Natural killer cell (primary cell): ENCODE data around the gene KIRREL3. TPM values are rescaled to one million over a fixed set of nuclear protein-coding genes. Genes with fewer than 3 reads are reported as not detected.

Source experiments
- ATAC-seq, 3 donors: fragments of 150-1000 bp in 2 of 3; fragments of 200-7000 bp in 1 of 3; cut with Tn5 transposase; 1 replicate in 1 of 3; 2 replicates in 2 of 3; pipeline ENCODE4 v1.10.0; 2021; ENCODE audit warnings: mild to moderate bottlenecking in 2 of 3, moderate library complexity in 2 of 3
- DNase-seq, 2 donors: peaks; one replicate each; pipeline versions ENCODE4 v3.0.0 to v3.0.0-alpha.2; 2013 to 2021; ENCODE audit warnings: mixed read lengths in 1 of 2
- H3K27ac ChIP-seq: one replicate; pipeline ENCODE4 v1.5.1; 2013; ENCODE audit warnings: mild to moderate bottlenecking, low read length
- H3K27me3 ChIP-seq: one replicate; pipeline ENCODE4 v1.6.1; 2013; ENCODE audit warnings: low read length; ENCODE audit not compliant: control insufficient read depth, insufficient read depth
- H3K36me3 ChIP-seq: one replicate; pipeline ENCODE4 v1.6.1; 2013; ENCODE audit warnings: low read length; ENCODE audit not compliant: control insufficient read depth, insufficient read depth
- H3K4me1 ChIP-seq: one replicate; pipeline ENCODE4 v1.6.1; 2013; ENCODE audit warnings: low read length; ENCODE audit not compliant: control insufficient read depth, insufficient read depth
- H3K4me3 ChIP-seq: one replicate; pipeline ENCODE4 v1.5.1; 2013; ENCODE audit warnings: low read length
- H3K9me3 ChIP-seq: one replicate; pipeline ENCODE4 v1.6.1; 2013; ENCODE audit warnings: low read length; ENCODE audit not compliant: control insufficient read depth, insufficient read depth
- H3K27ac Mint-ChIP-seq, 2 donors: one replicate each; pipeline ENCODE4 v1.8.0; 2022; ENCODE audit warnings: mild to moderate bottlenecking in 2 of 2, mixed read lengths in 2 of 2, moderate library complexity in 1 of 2
- H3K27me3 Mint-ChIP-seq, 2 donors: one replicate each; pipeline ENCODE4 v1.8.0; 2022; ENCODE audit warnings: low read depth in 2 of 2, mixed read lengths in 2 of 2
- H3K36me3 Mint-ChIP-seq: one replicate; pipeline ENCODE4 v1.8.0; 2022; ENCODE audit warnings: mixed read lengths
- H3K4me1 Mint-ChIP-seq, 2 donors: one replicate each; pipeline ENCODE4 v1.8.0; 2022; ENCODE audit warnings: mixed read lengths in 2 of 2
- H3K4me3 Mint-ChIP-seq: one replicate; pipeline ENCODE4 v1.8.0; 2022; ENCODE audit warnings: mild to moderate bottlenecking, moderate library complexity, mixed read lengths
- H3K9me3 Mint-ChIP-seq, 2 donors: one replicate each; pipeline ENCODE4 v1.8.0; 2022; ENCODE audit warnings: mixed read lengths in 2 of 2
- WGBS: methylation state at CpG from one replicate; pipeline ENCODE4 v1.1.7; 2013; ENCODE audit warnings: missing lambda C conversion rate; ENCODE audit not compliant: insufficient coverage; 5-methylcytosine and 5-hydroxymethylcytosine counted together
- intact Hi-C: fragments of 100-400 bp; cut with micrococcal nuclease; formaldehyde crosslinking; loops from one replicate; pipeline ENCODE4 v1.14.2; 2022
- total RNA-seq, 4 donors: library from RNA; stranded (reverse); fragments of 120-200 nt in 1 of 4; gene quantifications; one replicate each; pipeline versions ENCODE4 v1.2.3 to v1.2.4, GENCODE V29; 2013 to 2022
- TF ChIP-seq, protein P1 (sequence below): fragments of 200-600 bp; IDR thresholded peaks from one replicate; pipeline ENCODE4 v1.8.0; 2022; ENCODE audit warnings: antibody characterized with exemption

KIRREL3 gene
- total RNA-seq, 3 donors from 2014 or later (not counting 1 experiment from before 2014, with no cell fraction given) = not detected

DNA sequence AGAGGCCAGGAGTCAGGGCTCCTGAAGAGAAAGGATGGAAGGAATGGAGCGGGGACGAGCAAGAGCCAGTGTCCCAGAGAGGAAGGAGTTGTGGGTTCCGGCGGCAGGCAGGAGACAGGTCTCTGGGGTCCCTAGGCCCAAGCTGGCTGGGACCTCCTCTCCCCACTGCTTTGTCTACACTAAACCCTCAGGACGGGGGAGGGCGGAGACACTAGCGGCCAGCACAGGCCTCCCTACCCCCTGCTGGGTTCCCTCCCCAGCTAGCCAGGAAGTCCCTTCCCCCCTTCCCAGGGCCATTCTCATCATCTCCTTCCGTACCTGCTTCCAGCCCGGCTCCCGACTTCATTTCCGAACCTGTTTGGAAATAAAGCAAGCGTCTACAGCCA lies 565.6 kb downstream of the KIRREL3 start:
- no peak overlapping the region for H3K4me3 Mint-ChIP-seq

DNA sequence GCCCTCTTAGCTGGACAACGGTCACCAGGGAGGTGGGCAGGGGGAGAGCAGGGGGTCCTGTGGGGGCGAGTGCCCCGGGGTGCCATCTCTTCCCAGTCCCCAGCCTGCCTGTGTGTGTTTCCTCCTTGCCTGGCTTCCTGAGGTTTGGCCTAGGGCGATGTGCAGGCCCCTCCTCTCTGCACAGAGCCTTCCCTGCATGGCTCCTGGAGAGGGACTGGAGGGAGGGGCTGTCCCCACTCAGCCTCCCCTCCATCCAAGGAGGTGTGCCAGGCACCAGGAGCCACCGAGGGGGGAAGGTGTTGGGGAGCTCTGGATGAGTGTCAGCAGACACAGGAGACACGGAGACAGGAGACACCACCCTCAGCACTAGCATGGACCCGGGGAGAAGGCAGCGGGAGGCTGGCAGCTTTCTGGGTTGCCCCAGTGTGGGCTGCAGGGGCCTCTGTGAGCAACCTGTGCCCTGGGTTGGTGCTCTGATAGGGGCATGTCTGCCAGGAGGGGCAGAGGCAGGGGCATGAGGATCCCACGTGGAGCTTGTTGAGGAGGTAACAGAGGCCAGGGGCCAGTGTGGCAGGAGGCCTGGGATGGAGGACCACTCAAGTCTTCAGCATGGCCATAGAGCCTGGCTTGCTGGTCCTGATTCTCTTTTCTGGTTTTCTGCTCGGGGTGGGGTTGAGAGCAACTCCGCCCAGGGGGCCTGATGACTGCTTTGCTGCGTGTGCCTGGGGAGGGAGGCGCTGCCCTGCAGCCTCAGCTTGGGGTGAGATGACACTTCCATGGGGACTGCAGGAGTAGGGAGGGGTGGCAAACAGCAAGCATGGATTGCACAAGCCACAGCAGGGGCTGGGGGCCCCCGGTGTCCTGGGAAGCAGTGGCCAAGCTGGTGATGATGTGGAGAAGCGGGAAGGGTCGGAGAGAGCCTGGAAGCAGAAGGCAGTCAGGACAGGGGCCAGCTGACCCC lies 566.3 kb downstream of the KIRREL3 start:
- Mint-ChIP-seq H3K4me3 (no peak overlapping the region), H3K36me3 (no peaks in the 10 kb centered on the region), H3K27me3 (no peaks in the 10 kb centered on the region), H3K27ac (no peak overlapping the region), H3K9me3 (no peaks in the 10 kb centered on the region), H3K4me1 (no peaks in the 10 kb centered on the region)
- 77% methylated on average over 16 of the region's 16 CpGs for WGBS
- no peak for ATAC-seq
- no peak for DNase-seq
- Histone ChIP-seq H3K27me3 (no peaks in the 10 kb centered on the region), H3K4me1 (no peaks in the 10 kb centered on the region), H3K27ac (no peak overlapping the region), H3K4me3 (no peak overlapping the region), H3K9me3 (no peaks in the 10 kb centered on the region), H3K36me3 (no peaks in the 10 kb centered on the region)
- intact Hi-C loops = no loop called here
- TF ChIP-seq, protein P1, sequence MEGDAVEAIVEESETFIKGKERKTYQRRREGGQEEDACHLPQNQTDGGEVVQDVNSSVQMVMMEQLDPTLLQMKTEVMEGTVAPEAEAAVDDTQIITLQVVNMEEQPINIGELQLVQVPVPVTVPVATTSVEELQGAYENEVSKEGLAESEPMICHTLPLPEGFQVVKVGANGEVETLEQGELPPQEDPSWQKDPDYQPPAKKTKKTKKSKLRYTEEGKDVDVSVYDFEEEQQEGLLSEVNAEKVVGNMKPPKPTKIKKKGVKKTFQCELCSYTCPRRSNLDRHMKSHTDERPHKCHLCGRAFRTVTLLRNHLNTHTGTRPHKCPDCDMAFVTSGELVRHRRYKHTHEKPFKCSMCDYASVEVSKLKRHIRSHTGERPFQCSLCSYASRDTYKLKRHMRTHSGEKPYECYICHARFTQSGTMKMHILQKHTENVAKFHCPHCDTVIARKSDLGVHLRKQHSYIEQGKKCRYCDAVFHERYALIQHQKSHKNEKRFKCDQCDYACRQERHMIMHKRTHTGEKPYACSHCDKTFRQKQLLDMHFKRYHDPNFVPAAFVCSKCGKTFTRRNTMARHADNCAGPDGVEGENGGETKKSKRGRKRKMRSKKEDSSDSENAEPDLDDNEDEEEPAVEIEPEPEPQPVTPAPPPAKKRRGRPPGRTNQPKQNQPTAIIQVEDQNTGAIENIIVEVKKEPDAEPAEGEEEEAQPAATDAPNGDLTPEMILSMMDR = no peak

More for the DNA sequence above, 565.6 kb downstream of the KIRREL3 start:
- DNase-seq = no peak
- Histone ChIP-seq H3K4me3 (no peak overlapping the region), H3K9me3 (no peaks in the 10 kb centered on the region), H3K27ac (no peak overlapping the region), H3K4me1 (no peaks in the 10 kb centered on the region), H3K27me3 (no peaks in the 10 kb centered on the region), H3K36me3 (no peaks in the 10 kb centered on the region)
- H3K9me3 Mint-ChIP-seq = no peaks in the 10 kb centered on the region
- H3K4me1 Mint-ChIP-seq = no peaks in the 10 kb centered on the region
- no peaks in the 10 kb centered on the region for H3K27me3 Mint-ChIP-seq
- no peak overlapping the region for H3K27ac Mint-ChIP-seq
- WGBS = 93% methylated on average over 12 of the region's 12 CpGs
- no peak for ATAC-seq
- TF ChIP-seq, protein P1 = no peak
- intact Hi-C loops = no loop called here
- no peaks in the 10 kb centered on the region for H3K36me3 Mint-ChIP-seq

DNA sequence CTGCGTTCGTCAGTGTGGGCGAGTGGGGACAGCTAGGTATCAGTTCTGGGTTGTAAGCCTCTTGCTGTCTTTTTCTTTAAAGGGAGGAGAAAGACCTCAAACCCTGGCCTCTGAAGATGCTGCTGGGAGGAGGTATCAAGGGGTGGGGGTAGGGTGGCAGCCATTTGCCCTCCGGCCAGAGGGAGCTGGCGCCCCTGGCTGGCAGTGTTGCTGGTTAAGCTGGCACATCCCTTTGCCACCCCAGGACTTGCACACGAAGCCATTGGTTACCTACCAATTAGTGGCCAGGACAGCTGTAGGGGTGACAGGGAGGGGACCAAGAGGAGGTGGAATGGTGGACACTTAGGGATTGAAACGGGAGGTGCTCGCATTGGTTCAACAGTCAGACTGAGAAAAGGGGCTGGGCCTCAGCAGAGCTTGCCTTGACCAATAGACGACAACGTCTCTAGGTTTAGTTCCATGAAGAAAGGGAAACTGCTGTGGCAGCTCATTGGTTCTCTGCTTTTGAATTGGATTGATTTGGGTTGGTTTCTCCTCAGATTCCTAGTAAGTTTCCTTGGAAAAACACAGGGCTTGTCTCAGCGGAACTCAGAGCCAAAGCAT lies 567.2 kb downstream of the KIRREL3 start:
- no peak for ATAC-seq
- H3K27ac Mint-ChIP-seq = no peak overlapping the region
- no peak for DNase-seq
- H3K36me3 Mint-ChIP-seq = no peaks in the 10 kb centered on the region
- no peak overlapping the region for H3K4me3 Mint-ChIP-seq
- Histone ChIP-seq H3K9me3 (no peaks in the 10 kb centered on the region), H3K27ac (no peak overlapping the region), H3K4me1 (no peaks in the 10 kb centered on the region), H3K36me3 (no peaks in the 10 kb centered on the region), H3K27me3 (no peaks in the 10 kb centered on the region), H3K4me3 (no peak overlapping the region)
- intact Hi-C loops = no loop called here
- TF ChIP-seq, protein P1 = no peak
- H3K9me3 Mint-ChIP-seq = no peaks in the 10 kb centered on the region
- no peaks in the 10 kb centered on the region for H3K27me3 Mint-ChIP-seq
- H3K4me1 Mint-ChIP-seq = no peaks in the 10 kb centered on the region
- WGBS = 86% methylated on average over 11 of the region's 11 CpGs
